Skeletal muscle tissue (tissue), 4 donors: ENCODE measurements around the gene SLC26A11. TPM values are rescaled to one million over a fixed set of nuclear protein-coding genes. Genes with fewer than 3 reads are reported as not detected.

ENCODE experiments used
- H3K27ac ChIP-seq: one replicate; pipeline ENCODE4 v1.7.0; 2013; ENCODE audit warnings: mild to moderate bottlenecking, low read depth, low read length, inconsistent platforms
- H3K27me3 ChIP-seq, 3 donors: one replicate each; pipeline ENCODE4 v1.7.0; 2013; ENCODE audit warnings: low read length in 3 of 3; ENCODE audit not compliant: control insufficient read depth in 3 of 3, insufficient read depth in 3 of 3
- H3K36me3 ChIP-seq, 3 donors: one replicate each; pipeline ENCODE4 v1.7.0; 2013; ENCODE audit warnings: low read length in 3 of 3; ENCODE audit not compliant: control insufficient read depth in 3 of 3, insufficient read depth in 3 of 3
- H3K4me1 ChIP-seq, 3 donors: one replicate each; pipeline ENCODE4 v1.7.0; 2013; ENCODE audit warnings: low read length in 3 of 3, mild to moderate bottlenecking in 3 of 3; ENCODE audit not compliant: control insufficient read depth in 3 of 3, insufficient read depth in 3 of 3
- H3K4me3 ChIP-seq, 3 donors: one replicate each; pipeline ENCODE4 v1.7.0; 2013; ENCODE audit warnings: low read length in 3 of 3
- H3K9ac ChIP-seq, 3 donors: one replicate each; pipeline ENCODE4 v1.7.0; 2013; ENCODE audit warnings: low read length in 3 of 3, mild to moderate bottlenecking in 3 of 3, moderate library complexity in 2 of 3, low read depth in 1 of 3
- H3K9me3 ChIP-seq, 3 donors: one replicate each; pipeline ENCODE4 v1.7.0; 2013; ENCODE audit warnings: low read length in 3 of 3; ENCODE audit not compliant: control insufficient read depth in 3 of 3
- total RNA-seq: library from RNA; depleted of rRNA; stranded (reverse); fragments of >200 nt; gene quantifications from one replicate; pipeline ENCODE4 v1.2.3, GENCODE V29; 2014
- donor health status: Osteomylitis.

SLC26A11 gene
- total RNA-seq, 1 donor from 2014 or later, result 7.3 TPM

- peak overlapping the region; percentile 56 to 88 (median 83) for H3K4me3 ChIP-seq
- no peaks in the 10 kb centered on the region for H3K9me3 ChIP-seq
- H3K27ac ChIP-seq, result no peak overlapping the region
- peak overlapping the region in 2 of 3 donors; percentile 73 to 77 for H3K9ac ChIP-seq
- H3K36me3 ChIP-seq, result peaks cover 10 to 17% (median 12%) of the 10 kb centered on the region in 3 donors
- H3K4me1 ChIP-seq, result peaks cover 18 to 38% (median 32%) of the 10 kb centered on the region in 3 donors
- H3K27me3 ChIP-seq, result no peaks in the 10 kb centered on the region
Observed at GRCh38 chr17:80221351-80222105, 1.3 kb downstream of the SLC26A11 start.

GRCh38 chr17:80222376-80223141 lies 2.3 kb downstream of the SLC26A11 start:
- H3K4me1 ChIP-seq, result peaks cover 18 to 38% (median 32%) of the 10 kb centered on the region in 3 donors
- H3K27me3 ChIP-seq, result no peaks in the 10 kb centered on the region
- no peaks in the 10 kb centered on the region for H3K9me3 ChIP-seq
- H3K27ac ChIP-seq, result no peak overlapping the region
- H3K9ac ChIP-seq, result peak overlapping the region in 1 of 3 donors; percentile 57
- peak overlapping the region in 1 of 3 donors; percentile 36 for H3K4me3 ChIP-seq
- peaks cover 7 to 12% (median 11%) of the 10 kb centered on the region in 3 donors for H3K36me3 ChIP-seq

- Histone ChIP-seq H3K27me3 (no peaks in the 10 kb centered on the region), H3K4me3 (peak overlapping the region in 1 of 3 donors; percentile 36)
Observed at GRCh38 chr17:80223142-80223815, 3.1 kb downstream of the SLC26A11 start.

GRCh38 chr17:80223838-80224497 lies 3.7 kb downstream of the SLC26A11 start:
- no peaks in the 10 kb centered on the region for H3K9me3 ChIP-seq
- no peaks in the 10 kb centered on the region for H3K27me3 ChIP-seq
- H3K4me1 ChIP-seq, result peaks cover 14 to 38% (median 32%) of the 10 kb centered on the region in 3 donors
- H3K36me3 ChIP-seq, result peaks cover 8 to 16% (median 13%) of the 10 kb centered on the region in 3 donors
- peak overlapping the region in 2 of 3 donors; percentile 29 to 33 for H3K9ac ChIP-seq
- H3K4me3 ChIP-seq, result peak overlapping the region in 1 of 3 donors; percentile 30
- H3K27ac ChIP-seq, result peak overlapping the region; percentile 6

More at GRCh38 chr17:80223142-80223815, 3.1 kb downstream of the SLC26A11 start:
- H3K9me3 ChIP-seq, result no peaks in the 10 kb centered on the region
- H3K9ac ChIP-seq, result peak overlapping the region in 2 of 3 donors; percentile 29 to 57
- peaks cover 14 to 38% (median 32%) of the 10 kb centered on the region in 3 donors for H3K4me1 ChIP-seq
- no peak overlapping the region for H3K27ac ChIP-seq
- H3K36me3 ChIP-seq, result peaks cover 6 to 12% (median 12%) of the 10 kb centered on the region in 3 donors

- Histone ChIP-seq H3K4me1 (peaks cover 7 to 32% (median 26%) of the 10 kb centered on the region in 3 donors), H3K36me3 (peaks cover 9 to 16% (median 13%) of the 10 kb centered on the region in 3 donors), H3K4me3 (no peak overlapping the region), H3K27me3 (no peaks in the 10 kb centered on the region), H3K9ac (no peak overlapping the region), H3K27ac (no peak overlapping the region), H3K9me3 (no peaks in the 10 kb centered on the region)
Observed at GRCh38 chr17:80224683-80225082, 4.5 kb downstream of the SLC26A11 start.

- Histone ChIP-seq H3K27me3 (no peaks in the 10 kb centered on the region), H3K4me3 (no peak overlapping the region), H3K27ac (no peak overlapping the region), H3K4me1 (peaks cover 5 to 28% (median 24%) of the 10 kb centered on the region in 3 donors), H3K9me3 (no peaks in the 10 kb centered on the region), H3K36me3 (peaks cover 10 to 16% (median 13%) of the 10 kb centered on the region in 3 donors), H3K9ac (no peak overlapping the region)
Observed at GRCh38 chr17:80225230-80225629, 5.0 kb downstream of the SLC26A11 start.

- H3K9me3 ChIP-seq, result no peaks in the 10 kb centered on the region
- no peak overlapping the region for H3K27ac ChIP-seq
- H3K36me3 ChIP-seq, result peaks cover 13 to 28% (median 16%) of the 10 kb centered on the region in 3 donors
- peaks cover 5 to 17% (median 15%) of the 10 kb centered on the region in 3 donors for H3K4me1 ChIP-seq
- H3K9ac ChIP-seq, result no peak overlapping the region
- no peaks in the 10 kb centered on the region for H3K27me3 ChIP-seq
- H3K4me3 ChIP-seq, result no peak overlapping the region
Observed at GRCh38 chr17:80227156-80227555, 6.9 kb downstream of the SLC26A11 start.

GRCh38 chr17:80227666-80228065 lies 7.4 kb downstream of the SLC26A11 start:
- Histone ChIP-seq H3K4me1 (peaks cover 5 to 17% (median 15%) of the 10 kb centered on the region in 3 donors), H3K4me3 (no peak overlapping the region), H3K27me3 (no peaks in the 10 kb centered on the region), H3K9me3 (no peaks in the 10 kb centered on the region), H3K27ac (no peak overlapping the region), H3K36me3 (peaks cover 17 to 31% (median 19%) of the 10 kb centered on the region in 3 donors), H3K9ac (no peak overlapping the region)

GRCh38 chr17:80228477-80228876 lies 8.2 kb downstream of the SLC26A11 start:
- no peak overlapping the region for H3K4me3 ChIP-seq
- H3K9ac ChIP-seq, result no peak overlapping the region
- peaks cover 5 to 11% (median 9%) of the 10 kb centered on the region in 3 donors for H3K4me1 ChIP-seq
- no peaks in the 10 kb centered on the region for H3K27me3 ChIP-seq
- peaks cover 20 to 38% (median 26%) of the 10 kb centered on the region in 3 donors for H3K36me3 ChIP-seq
- H3K27ac ChIP-seq, result no peak overlapping the region
- H3K9me3 ChIP-seq, result peaks cover 0 to 6% (median 0%) of the 10 kb centered on the region in 3 donors
